GM12878 (cell line): Measurements from ENCODE around the gene TTLL11. TPM values are rescaled to one million over a fixed set of nuclear protein-coding genes. Genes with fewer than 3 reads are reported as not detected.
"Not testable (repeated sequence)": the region's sequence is repeated elsewhere in the genome, so short reads cannot be mapped to it uniquely, and the experiment has no call there.

ENCODE experiments used
- ATAC-seq: fragments of 200-7000 bp; cut with Tn5 transposase; 3 replicates; pipeline ENCODE4 v1.9.1; 2020; ENCODE audit warnings: mild to moderate bottlenecking, moderate library complexity
- BruUV-seq: library from RNA; stranded (reverse); fragments of 400-500 nt; replicated peaks from 2 replicates; lab custom pipeline; 2021; lab: Mats Ljungman, UMichigan
- CTCF ChIA-PET: fragments of 300-600 bp; sonication (Branson Sonifier 250); formaldehyde crosslinking; extraction: SDS; loops from one replicate; lab custom pipeline; 2021; ENCODE audit warnings: inconsistent platforms; lab: Yijun Ruan, JAX
- POLR2A ChIA-PET: fragments of 350-600 bp; formaldehyde crosslinking; extraction: SDS; loops from one replicate; lab custom pipeline; 2021; ENCODE audit warnings: inconsistent platforms; lab: Charles Lee
- RAD21 ChIA-PET: fragments of 300-600 bp; sonication (Branson Sonifier 250); formaldehyde crosslinking; loops from one replicate; lab custom pipeline; 2023; ENCODE audit warnings: antibody characterized with exemption; ENCODE audit not compliant: unreplicated experiment; lab: Charles Lee
- SMC1A ChIA-PET: fragments of 300-600 bp; sonication (Branson Sonifier 250); formaldehyde crosslinking; loops from one replicate; lab custom pipeline; 2023; ENCODE audit not compliant: unreplicated experiment, uncharacterized antibody; lab: Charles Lee
- DNase-seq: peaks from one replicate; pipeline ENCODE4 v3.0.0-alpha.2; 2011; ENCODE audit warnings: low read depth, low spot score
- FAIRE-seq: peaks from 3 replicates; lab custom pipeline; 2011; peaks lifted over from hg19 to GRCh38; lab: Jason Lieb, UNC
- H2AFZ ChIP-seq: 2 replicates; pipeline ENCODE4 v1.6.0; 2011; ENCODE audit warnings: low read depth, low read length, control low read depth; ENCODE audit not compliant: control insufficient read depth
- H3K27ac ChIP-seq: 2 replicates; pipeline ENCODE4 v1.5.1; 2011; ENCODE audit warnings: control low read depth; ENCODE audit not compliant: control insufficient read depth, insufficient read depth
- H3K27me3 ChIP-seq, 2 experiments: replicated peaks in 1 of 2; 2 replicates each; pipeline versions ENCODE4 v1.6.0 to v1.6.1; 2011; ENCODE audit warnings: low read length in 1 of 2; ENCODE audit not compliant: control insufficient read depth in 2 of 2, insufficient read depth in 2 of 2
- H3K36me3 ChIP-seq, 2 experiments: 2 replicates each; pipeline ENCODE4 v1.5.1; 2011; ENCODE audit warnings: low read length in 1 of 2; ENCODE audit not compliant: control insufficient read depth in 2 of 2, insufficient read depth in 2 of 2
- H3K4me1 ChIP-seq: 2 replicates; pipeline ENCODE4 v1.6.1; 2011; ENCODE audit warnings: mild to moderate bottlenecking, low read length, moderate library complexity, mixed read lengths; ENCODE audit not compliant: control insufficient read depth, insufficient read depth
- H3K4me2 ChIP-seq: 2 replicates; pipeline ENCODE4 v1.6.0; 2011; ENCODE audit warnings: control low read depth; ENCODE audit not compliant: control insufficient read depth, insufficient read depth
- H3K4me3 ChIP-seq: fragments of 200-600 bp; sonication (generic); 2 replicates; pipeline ENCODE4 v1.5.1; 2016
- H3K79me2 ChIP-seq: 2 replicates; pipeline ENCODE4 v1.6.0; 2011; ENCODE audit warnings: low read length; ENCODE audit not compliant: control insufficient read depth, insufficient read depth
- H3K9ac ChIP-seq: 2 replicates; pipeline ENCODE4 v1.8.0; 2011; ENCODE audit warnings: low read length, control low read depth, mixed read lengths; ENCODE audit not compliant: control insufficient read depth, insufficient read depth
- H3K9me3 ChIP-seq: replicated peaks from 3 replicates; pipeline ENCODE4 v1.5.1; 2011; ENCODE audit warnings: mild to moderate bottlenecking, low read length; ENCODE audit not compliant: control insufficient read depth, insufficient read depth
- H4K20me1 ChIP-seq: 2 replicates; pipeline ENCODE4 v1.6.0; 2011; ENCODE audit not compliant: control insufficient read depth, insufficient read depth
- HDAC2 ChIP-seq: fragments of 200-600 bp; sonication (generic); IDR thresholded peaks from 2 replicates; pipeline ENCODE4 v1.6.1; 2017
- JUNB ChIP-seq: IDR thresholded peaks from 2 replicates; pipeline ENCODE4 v1.6.1; 2016; ENCODE audit warnings: antibody characterized with exemption, mild to moderate bottlenecking
- NBN ChIP-seq: fragments of 450-650 bp; IDR thresholded peaks from 2 replicates; pipeline ENCODE4 v1.6.1; 2016
- SIN3A ChIP-seq: IDR thresholded peaks from 2 replicates; pipeline ENCODE4 v1.6.1; 2012; ENCODE audit warnings: low read depth, low read length, improper control_type of control experiment
- WGBS: methylation state at CpG from one replicate; pipeline ENCODE4 v1.1.6; 2016; ENCODE audit warnings: low lambda C conversion rate; ENCODE audit not compliant: insufficient replicate concordance, insufficient coverage; ENCODE audit errors: missing lambda C conversion rate; 5-methylcytosine and 5-hydroxymethylcytosine counted together
- in situ Hi-C: fragments of 300-500 bp; cut with MboI; formaldehyde crosslinking; loops from 9 replicates; pipeline ENCODE4 v1.14.3; 2018; ENCODE audit warnings: mixed read lengths
- intact Hi-C: fragments of 100-400 bp; cut with micrococcal nuclease; formaldehyde crosslinking; loops from one replicate; pipeline ENCODE4 v1.14.2; 2022; ENCODE audit not compliant: unreplicated experiment
- polyA plus RNA-seq, 11 experiments: library from polyadenylated mRNA; depleted of rRNA in 4 of 11; unstranded in 6 of 11; stranded (reverse) in 5 of 11; fragments of >200 nt; fragmentation: Nextera tagmentation in 4 of 11; fragmentation: Illumina TruSeq in 1 of 11; extraction: Ambion mirVana in 4 of 11; extraction: Trizol in 1 of 11; gene quantifications; 1 replicate in 1 of 11; 2 replicates in 10 of 11; pipeline versions ENCODE4 v1.2.1 to v1.2.3, GENCODE V29; 2011 to 2016; ENCODE audit warnings: inconsistent platforms in 2 of 11, missing spikeins in 2 of 11, low read depth in 1 of 11
- total RNA-seq, 4 experiments: library from RNA; depleted of rRNA in 3 of 4; stranded (reverse); fragments of >200 nt in 3 of 4; fragmentation: Illumina TruSeq in 1 of 4; extraction: Trizol in 1 of 4; gene quantifications; 2 replicates each; pipeline versions ENCODE4 v1.2.1 to v1.2.3, GENCODE V29; 2013 to 2021
- TF ChIP-seq, protein P1 (sequence below): fragments of 450-650 bp; formaldehyde crosslinking; IDR thresholded peaks from 2 replicates; pipeline ENCODE4 v1.5.0; 2022; ENCODE audit warnings: mild to moderate bottlenecking, missing genetic modification characterization
- TF ChIP-seq, protein P2 (sequence below): fragments of 450-650 bp; IDR thresholded peaks from 2 replicates; pipeline ENCODE4 v1.6.1; 2018; ENCODE audit warnings: mild to moderate bottlenecking, low read depth, moderate library complexity; ENCODE audit not compliant: partially characterized antibody
- TF ChIP-seq, protein P3 (sequence below): IDR thresholded peaks from 2 replicates; pipeline ENCODE4 v1.6.1; 2011; ENCODE audit warnings: borderline replicate concordance, low read depth, mild to moderate bottlenecking, moderate library complexity, low read length; ENCODE audit not compliant: insufficient read depth, poor library complexity, severe bottlenecking

The TTLL11 gene
- total and polyA plus RNA-seq, 10 of the 15 experiments (the other 5 are each of a cell fraction or from before 2014, with no cell fraction given): 1.2 to 3.7 (median 2.9) TPM

DNA sequence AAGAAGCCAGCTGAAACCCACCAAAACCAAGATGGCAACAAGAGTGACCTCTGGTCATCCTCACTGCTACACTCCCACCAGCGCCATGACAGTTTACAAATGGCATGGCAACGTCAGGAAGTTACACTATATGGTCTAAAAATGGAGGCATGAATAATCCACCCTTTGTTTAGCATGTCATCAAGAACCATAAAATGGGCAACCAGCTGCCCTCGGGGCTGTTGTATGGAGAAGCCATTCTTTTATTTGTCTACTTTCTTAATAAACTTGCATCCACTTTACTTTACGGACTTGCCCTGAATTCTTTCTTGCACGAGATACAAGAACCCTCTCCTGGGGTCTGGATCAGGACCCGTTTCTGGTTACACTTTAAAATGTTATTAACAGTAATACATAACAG lies 92.6 kb downstream of the TTLL11 start:
- RAD21 ChIA-PET, FAIRE-seq, H3K79me2 ChIP-seq, H2AFZ ChIP-seq, H3K27me3 ChIP-seq, BruUV-seq, CTCF ChIA-PET, H3K4me3 ChIP-seq, POLR2A ChIA-PET, H3K27ac ChIP-seq, intact Hi-C loops, H3K9me3 ChIP-seq, in situ Hi-C loops, DNase-seq, ATAC-seq, H3K36me3 ChIP-seq, H3K4me1 ChIP-seq, H3K4me2 ChIP-seq, H3K9ac ChIP-seq, H4K20me1 ChIP-seq: not testable (repeated sequence)
- SMC1A ChIA-PET: interaction anchor here (1.4 kb wide), 1 partner anchor 12 kb away, joined by 5 read pairs; no protein-coding TSS in a partner anchor
- WGBS: 72% methylated on average over 6 of the region's 6 CpGs

- intact Hi-C loops (no loop called here), in situ Hi-C loops (no loop called here)
- no TSS peak for BruUV-seq
- H3K4me3 ChIP-seq: no peak overlapping the region
- H4K20me1 ChIP-seq: no peaks in the 10 kb centered on the region
- no peaks in the 10 kb centered on the region for H3K36me3 ChIP-seq
- ChIA-PET POLR2A (no interaction called here), RAD21 (no interaction called here), SMC1A (no interaction called here), CTCF (interaction anchor here (0.6 kb wide), 1 partner anchor 304 kb away, joined by 3 read pairs; no protein-coding TSS in a partner anchor)
- 52% methylated on average over 3 of the region's 3 CpGs for WGBS
- ATAC-seq: no peak
- no peak overlapping the region for H2AFZ ChIP-seq
- no peak overlapping the region for H3K27ac ChIP-seq
- H3K4me2 ChIP-seq: no peak overlapping the region
- H3K4me1 ChIP-seq: no peaks in the 10 kb centered on the region
- H3K79me2 ChIP-seq: no peaks in the 10 kb centered on the region
- DNase-seq: no peak
- H3K27me3 ChIP-seq: no peaks in the 10 kb centered on the region
- no peak for FAIRE-seq
- H3K9ac ChIP-seq: no peak overlapping the region
- H3K9me3 ChIP-seq: no peaks in the 10 kb centered on the region
- TF ChIP-seq, protein P1, sequence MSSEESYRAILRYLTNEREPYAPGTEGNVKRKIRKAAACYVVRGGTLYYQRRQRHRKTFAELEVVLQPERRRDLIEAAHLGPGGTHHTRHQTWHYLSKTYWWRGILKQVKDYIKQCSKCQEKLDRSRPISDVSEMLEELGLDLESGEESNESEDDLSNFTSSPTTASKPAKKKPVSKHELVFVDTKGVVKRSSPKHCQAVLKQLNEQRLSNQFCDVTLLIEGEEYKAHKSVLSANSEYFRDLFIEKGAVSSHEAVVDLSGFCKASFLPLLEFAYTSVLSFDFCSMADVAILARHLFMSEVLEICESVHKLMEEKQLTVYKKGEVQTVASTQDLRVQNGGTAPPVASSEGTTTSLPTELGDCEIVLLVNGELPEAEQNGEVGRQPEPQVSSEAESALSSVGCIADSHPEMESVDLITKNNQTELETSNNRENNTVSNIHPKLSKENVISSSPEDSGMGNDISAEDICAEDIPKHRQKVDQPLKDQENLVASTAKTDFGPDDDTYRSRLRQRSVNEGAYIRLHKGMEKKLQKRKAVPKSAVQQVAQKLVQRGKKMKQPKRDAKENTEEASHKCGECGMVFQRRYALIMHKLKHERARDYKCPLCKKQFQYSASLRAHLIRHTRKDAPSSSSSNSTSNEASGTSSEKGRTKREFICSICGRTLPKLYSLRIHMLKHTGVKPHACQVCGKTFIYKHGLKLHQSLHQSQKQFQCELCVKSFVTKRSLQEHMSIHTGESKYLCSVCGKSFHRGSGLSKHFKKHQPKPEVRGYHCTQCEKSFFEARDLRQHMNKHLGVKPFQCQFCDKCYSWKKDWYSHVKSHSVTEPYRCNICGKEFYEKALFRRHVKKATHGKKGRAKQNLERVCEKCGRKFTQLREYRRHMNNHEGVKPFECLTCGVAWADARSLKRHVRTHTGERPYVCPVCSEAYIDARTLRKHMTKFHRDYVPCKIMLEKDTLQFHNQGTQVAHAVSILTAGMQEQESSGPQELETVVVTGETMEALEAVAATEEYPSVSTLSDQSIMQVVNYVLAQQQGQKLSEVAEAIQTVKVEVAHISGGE (CRISPR knock-in tag): no peak
- TF ChIP-seq, protein P2, sequence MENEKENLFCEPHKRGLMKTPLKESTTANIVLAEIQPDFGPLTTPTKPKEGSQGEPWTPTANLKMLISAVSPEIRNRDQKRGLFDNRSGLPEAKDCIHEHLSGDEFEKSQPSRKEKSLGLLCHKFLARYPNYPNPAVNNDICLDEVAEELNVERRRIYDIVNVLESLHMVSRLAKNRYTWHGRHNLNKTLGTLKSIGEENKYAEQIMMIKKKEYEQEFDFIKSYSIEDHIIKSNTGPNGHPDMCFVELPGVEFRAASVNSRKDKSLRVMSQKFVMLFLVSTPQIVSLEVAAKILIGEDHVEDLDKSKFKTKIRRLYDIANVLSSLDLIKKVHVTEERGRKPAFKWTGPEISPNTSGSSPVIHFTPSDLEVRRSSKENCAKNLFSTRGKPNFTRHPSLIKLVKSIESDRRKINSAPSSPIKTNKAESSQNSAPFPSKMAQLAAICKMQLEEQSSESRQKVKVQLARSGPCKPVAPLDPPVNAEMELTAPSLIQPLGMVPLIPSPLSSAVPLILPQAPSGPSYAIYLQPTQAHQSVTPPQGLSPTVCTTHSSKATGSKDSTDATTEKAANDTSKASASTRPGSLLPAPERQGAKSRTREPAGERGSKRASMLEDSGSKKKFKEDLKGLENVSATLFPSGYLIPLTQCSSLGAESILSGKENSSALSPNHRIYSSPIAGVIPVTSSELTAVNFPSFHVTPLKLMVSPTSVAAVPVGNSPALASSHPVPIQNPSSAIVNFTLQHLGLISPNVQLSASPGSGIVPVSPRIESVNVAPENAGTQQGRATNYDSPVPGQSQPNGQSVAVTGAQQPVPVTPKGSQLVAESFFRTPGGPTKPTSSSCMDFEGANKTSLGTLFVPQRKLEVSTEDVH: no peak
- TF ChIP-seq HDAC2: no peak
- TF ChIP-seq SIN3A: no peak
- no peak for TF ChIP-seq NBN
- TF ChIP-seq, protein P3, sequence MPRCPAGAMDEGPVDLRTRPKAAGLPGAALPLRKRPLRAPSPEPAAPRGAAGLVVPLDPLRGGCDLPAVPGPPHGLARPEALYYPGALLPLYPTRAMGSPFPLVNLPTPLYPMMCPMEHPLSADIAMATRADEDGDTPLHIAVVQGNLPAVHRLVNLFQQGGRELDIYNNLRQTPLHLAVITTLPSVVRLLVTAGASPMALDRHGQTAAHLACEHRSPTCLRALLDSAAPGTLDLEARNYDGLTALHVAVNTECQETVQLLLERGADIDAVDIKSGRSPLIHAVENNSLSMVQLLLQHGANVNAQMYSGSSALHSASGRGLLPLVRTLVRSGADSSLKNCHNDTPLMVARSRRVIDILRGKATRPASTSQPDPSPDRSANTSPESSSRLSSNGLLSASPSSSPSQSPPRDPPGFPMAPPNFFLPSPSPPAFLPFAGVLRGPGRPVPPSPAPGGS: no peak
- no peak for TF ChIP-seq JUNB
Measured at GRCh38 chr9:121999556-121999955, 93.6 kb downstream of the TTLL11 start.
